Uterus (tissue), 2 donors: ENCODE measurements around the gene RAB11FIP3.

Source experiments
- POLR2A ChIP-seq, 2 donors: fragments of 450-650 bp; IDR thresholded peaks; one replicate each; pipeline ENCODE4 v1.6.1; 2016; ENCODE audit warnings: antibody characterized with exemption in 2 of 2, mild to moderate bottlenecking in 1 of 2, moderate library complexity in 1 of 2
- TF ChIP-seq, protein P1 (sequence below), 4 experiments: fragments of 200-600 bp in 2 of 4; fragments of 450-650 bp in 2 of 4; sonication (generic) in 2 of 4; IDR thresholded peaks; one replicate each; pipeline ENCODE4 v1.5.1; 2016 to 2019; ENCODE audit warnings: antibody characterized with exemption in 4 of 4, mild to moderate bottlenecking in 2 of 4, moderate library complexity in 1 of 4

DNA sequence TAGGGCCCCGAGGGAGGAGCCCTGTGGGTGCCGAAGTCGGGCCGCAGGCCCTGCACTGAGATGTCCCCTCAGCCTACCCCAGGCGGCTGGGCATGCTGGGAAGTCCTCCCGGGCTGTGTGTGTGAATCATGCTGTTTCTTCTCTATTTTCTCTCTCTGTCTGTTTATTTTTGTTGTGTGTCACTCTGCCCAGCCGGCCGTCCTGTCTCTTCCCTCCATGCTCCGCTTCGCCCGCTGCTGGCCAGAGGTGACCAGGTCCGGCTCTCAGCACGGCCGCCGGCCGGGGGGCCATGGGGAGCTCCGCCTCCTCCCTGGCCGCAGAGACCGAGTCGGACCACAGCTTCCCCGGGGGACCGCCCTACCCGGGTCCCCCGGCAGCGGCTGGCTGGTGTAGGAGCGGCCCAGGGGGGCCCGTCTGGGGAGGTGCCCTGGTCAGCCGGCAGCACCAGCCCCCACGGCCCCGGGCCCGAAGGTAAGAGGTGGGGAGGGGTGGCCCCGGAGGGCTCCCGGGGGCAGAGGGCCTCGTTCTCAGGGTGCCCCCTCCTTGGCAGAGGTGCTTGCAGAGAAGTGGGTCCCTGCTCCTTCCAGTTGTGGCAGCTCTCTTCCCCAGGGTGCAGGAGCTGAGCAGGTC lies 114.6 kb downstream of the RAB11FIP3 start:
- no peak for TF ChIP-seq POLR2A (IDR thresholded peaks at IDR 0.05)
- TF ChIP-seq, protein P1, sequence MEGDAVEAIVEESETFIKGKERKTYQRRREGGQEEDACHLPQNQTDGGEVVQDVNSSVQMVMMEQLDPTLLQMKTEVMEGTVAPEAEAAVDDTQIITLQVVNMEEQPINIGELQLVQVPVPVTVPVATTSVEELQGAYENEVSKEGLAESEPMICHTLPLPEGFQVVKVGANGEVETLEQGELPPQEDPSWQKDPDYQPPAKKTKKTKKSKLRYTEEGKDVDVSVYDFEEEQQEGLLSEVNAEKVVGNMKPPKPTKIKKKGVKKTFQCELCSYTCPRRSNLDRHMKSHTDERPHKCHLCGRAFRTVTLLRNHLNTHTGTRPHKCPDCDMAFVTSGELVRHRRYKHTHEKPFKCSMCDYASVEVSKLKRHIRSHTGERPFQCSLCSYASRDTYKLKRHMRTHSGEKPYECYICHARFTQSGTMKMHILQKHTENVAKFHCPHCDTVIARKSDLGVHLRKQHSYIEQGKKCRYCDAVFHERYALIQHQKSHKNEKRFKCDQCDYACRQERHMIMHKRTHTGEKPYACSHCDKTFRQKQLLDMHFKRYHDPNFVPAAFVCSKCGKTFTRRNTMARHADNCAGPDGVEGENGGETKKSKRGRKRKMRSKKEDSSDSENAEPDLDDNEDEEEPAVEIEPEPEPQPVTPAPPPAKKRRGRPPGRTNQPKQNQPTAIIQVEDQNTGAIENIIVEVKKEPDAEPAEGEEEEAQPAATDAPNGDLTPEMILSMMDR (IDR thresholded peaks at IDR 0.05) = no peak
